B cell (primary cell): Measurements from ENCODE around the gene ATG4A. TPM values are rescaled to one million over a fixed set of nuclear protein-coding genes. Genes with fewer than 3 reads are reported as not detected.

ENCODE experiments used
- ATAC-seq: fragments of 200-7000 bp; cut with Tn5 transposase; one replicate; pipeline ENCODE4 v1.10.0; 2021; ENCODE audit warnings: low read depth, mild to moderate bottlenecking, moderate number of reproducible peaks, moderate library complexity
- CTCF ChIA-PET: fragments of 350-600 bp; sonication (Branson Sonifier 250); formaldehyde crosslinking; loops from one replicate; lab custom pipeline; 2021; ENCODE audit warnings: antibody characterized with exemption, inconsistent platforms; lab: Charles Lee
- POLR2A ChIA-PET: fragments of 350-600 bp; sonication (Branson Sonifier 250); formaldehyde crosslinking; loops from one replicate; lab custom pipeline; 2021; ENCODE audit warnings: antibody characterized with exemption; lab: Charles Lee
- DNase-seq: peaks from one replicate; pipeline ENCODE4 v3.0.0; 2013
- H2AFZ ChIP-seq: 2 replicates; pipeline ENCODE4 v1.6.1; 2012; ENCODE audit warnings: mild to moderate bottlenecking, low read depth, low read length; ENCODE audit not compliant: insufficient read depth, poor library complexity, severe bottlenecking
- H3K27ac ChIP-seq, 2 donors: 1 replicate in 1 of 2; 2 replicates in 1 of 2; pipeline ENCODE4 v1.5.1; 2012 to 2013; ENCODE audit warnings: low read length in 2 of 2, mild to moderate bottlenecking in 2 of 2, moderate library complexity in 1 of 2
- H3K27me3 ChIP-seq, 4 experiments: fragments of 200-600 bp in 1 of 4; sonication (generic) in 1 of 4; replicated peaks in 1 of 4; 1 replicate in 2 of 4; 2 replicates in 2 of 4; pipeline versions ENCODE4 v1.6.1 to v1.7.0; 2013 to 2016; ENCODE audit warnings: low read length in 3 of 4, mild to moderate bottlenecking in 2 of 4, mixed read lengths in 1 of 4, moderate library complexity in 1 of 4; ENCODE audit not compliant: insufficient read depth in 4 of 4, control insufficient read depth in 3 of 4; ENCODE audit errors: control extremely low read depth in 1 of 4
- H3K36me3 ChIP-seq, 2 experiments: replicated peaks in 1 of 2; 1 replicate in 1 of 2; 2 replicates in 1 of 2; pipeline versions ENCODE4 v1.6.1 to v1.7.1; 2013; ENCODE audit warnings: low read length in 1 of 2; ENCODE audit not compliant: insufficient read depth in 2 of 2, control insufficient read depth in 1 of 2; ENCODE audit errors: control extremely low read depth in 1 of 2, extremely low read depth in 1 of 2
- H3K4me1 ChIP-seq, 2 donors: fragments of 200-600 bp in 1 of 2; sonication (generic) in 1 of 2; 1 replicate in 1 of 2; 2 replicates in 1 of 2; pipeline versions ENCODE4 v1.5.1 to v1.6.1; 2013 to 2017; ENCODE audit warnings: low read length in 2 of 2; ENCODE audit not compliant: control insufficient read depth in 2 of 2, insufficient read depth in 2 of 2
- H3K4me2 ChIP-seq: replicated peaks from 2 replicates; pipeline ENCODE3; 2012; ENCODE audit warnings: mild to moderate bottlenecking, low read depth, low read length; ENCODE audit not compliant: poor library complexity, severe bottlenecking
- H3K4me3 ChIP-seq, 5 experiments: fragments of 200-600 bp in 1 of 5; sonication (generic) in 1 of 5; 1 replicate in 3 of 5; 2 replicates in 2 of 5; pipeline versions ENCODE4 v1.5.1 to v1.7.0; 2011 to 2016; ENCODE audit warnings: low read length in 4 of 5, mild to moderate bottlenecking in 4 of 5, low read depth in 2 of 5, control low read depth in 1 of 5, moderate library complexity in 1 of 5; ENCODE audit not compliant: insufficient read depth in 1 of 5; ENCODE audit errors: control extremely low read depth in 1 of 5, extremely low read depth in 1 of 5
- H3K79me2 ChIP-seq: fragments of 200-600 bp; sonication (generic); one replicate; pipeline ENCODE4 v1.6.0; 2016; ENCODE audit warnings: low read length; ENCODE audit not compliant: control insufficient read depth, insufficient read depth
- H3K9ac ChIP-seq: fragments of 200-600 bp; sonication (generic); 2 replicates; pipeline ENCODE4 v1.6.1; 2017; ENCODE audit warnings: mild to moderate bottlenecking, low read length, moderate library complexity
- H3K9me3 ChIP-seq, 3 donors: one replicate each; pipeline versions ENCODE4 v1.6.1 to v1.7.1; 2013; ENCODE audit warnings: low read length in 2 of 3; ENCODE audit not compliant: control insufficient read depth in 2 of 3, insufficient read depth in 1 of 3; ENCODE audit errors: control extremely low read depth in 1 of 3
- H4K20me1 ChIP-seq: 2 replicates; pipeline ENCODE4 v1.6.0; 2012; ENCODE audit warnings: mild to moderate bottlenecking, low read length; ENCODE audit not compliant: insufficient read depth, control insufficient read depth, poor library complexity, severe bottlenecking
- H3K27ac Mint-ChIP-seq: one replicate; pipeline ENCODE4 v1.8.0; 2021; ENCODE audit warnings: mixed read lengths
- H3K27me3 Mint-ChIP-seq: one replicate; pipeline ENCODE4 v1.8.0; 2021; ENCODE audit warnings: mixed read lengths
- H3K4me1 Mint-ChIP-seq: one replicate; pipeline ENCODE4 v1.8.0; 2021; ENCODE audit warnings: mixed read lengths
- H3K4me3 Mint-ChIP-seq: one replicate; pipeline ENCODE4 v1.8.0; 2021; ENCODE audit warnings: mixed read lengths
- H3K9me3 Mint-ChIP-seq: one replicate; pipeline ENCODE4 v1.8.0; 2022; ENCODE audit warnings: mixed read lengths; ENCODE audit not compliant: insufficient read depth
- CTCF ChIP-seq: fragments of 200-600 bp; IDR thresholded peaks from one replicate; pipeline ENCODE4 v1.8.0; 2022; ENCODE audit warnings: antibody characterized with exemption, mild to moderate bottlenecking
- EZH2 ChIP-seq: IDR thresholded peaks from 2 replicates; pipeline ENCODE4 v1.6.1; 2012; ENCODE audit warnings: borderline replicate concordance, low read depth, mild to moderate bottlenecking, moderate library complexity, low read length; ENCODE audit not compliant: insufficient read depth, poor library complexity, severe bottlenecking
- WGBS: methylation state at CpG from one replicate; pipeline ENCODE4 v1.1.5; 2013; ENCODE audit warnings: missing lambda C conversion rate; ENCODE audit not compliant: insufficient coverage; 5-methylcytosine and 5-hydroxymethylcytosine counted together
- intact Hi-C: fragments of 100-400 bp; cut with micrococcal nuclease; formaldehyde crosslinking; loops from one replicate; pipeline ENCODE4 v1.10.0; 2022
- polyA plus RNA-seq: library from polyadenylated mRNA; depleted of rRNA; stranded (reverse); fragments of >200 nt; gene quantifications from 2 replicates; pipeline ENCODE4 v1.2.3, GENCODE V29; 2012
- total RNA-seq, 2 donors: library from RNA; stranded (reverse); fragments of 120-200 nt in 1 of 2; gene quantifications; 1 replicate in 1 of 2; 2 replicates in 1 of 2; pipeline versions ENCODE4 v1.2.3 to v1.2.4, GENCODE V29; 2013 to 2022

The ATG4A gene
- total and polyA plus RNA-seq, 2 donors (not counting 1 experiment from before 2014, with no cell fraction given), result 6.1 to 11.4 TPM

DNA sequence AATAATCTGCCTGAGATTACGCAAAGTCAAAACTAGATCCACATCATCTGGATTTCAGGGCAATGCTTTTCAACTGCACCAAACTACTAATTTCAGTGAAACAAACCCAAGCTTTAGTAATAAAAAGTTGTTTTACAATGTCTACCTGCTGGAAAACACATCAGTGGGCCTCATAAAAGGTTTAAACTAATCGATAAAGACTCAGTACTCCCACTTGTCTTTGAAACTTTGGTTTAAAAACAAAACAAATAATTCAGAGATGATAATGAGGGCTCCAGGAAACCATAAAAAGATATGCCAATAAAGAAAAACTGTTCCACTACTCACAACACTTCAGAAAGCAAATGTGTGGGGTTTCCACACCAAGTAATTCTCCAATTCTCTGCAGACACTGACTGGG, 10.5 kb upstream of the ATG4A start:
- Mint-ChIP-seq H3K27me3 (no peaks in the 10 kb centered on the region), H3K27ac (no peak overlapping the region), H3K9me3 (no peaks in the 10 kb centered on the region), H3K4me1 (no peaks in the 10 kb centered on the region), H3K4me3 (no peak overlapping the region)
- ChIA-PET POLR2A (no interaction called here), CTCF (no interaction called here)
- H3K4me2 ChIP-seq, result no peak overlapping the region
- TF ChIP-seq EZH2 (no peak), CTCF (no peak)
- intact Hi-C loops, result no loop called here
- H2AFZ ChIP-seq, result no peak overlapping the region
- no peak for DNase-seq
- no peaks in the 10 kb centered on the region for H3K4me1 ChIP-seq
- peaks cover 0 to 9% of the 10 kb centered on the region in 2 experiments for H3K36me3 ChIP-seq
- H3K9me3 ChIP-seq, result no peaks in the 10 kb centered on the region
- WGBS, result no CpG with 5 or more reads among the region's 2 CpGs
- H3K4me3 ChIP-seq, result no peak overlapping the region
- no peak for ATAC-seq
- no peaks in the 10 kb centered on the region for H3K79me2 ChIP-seq
- H4K20me1 ChIP-seq, result no peaks in the 10 kb centered on the region
- H3K27ac ChIP-seq, result no peak overlapping the region
- H3K9ac ChIP-seq, result no peak overlapping the region
- H3K27me3 ChIP-seq, result no peaks in the 10 kb centered on the region

DNA sequence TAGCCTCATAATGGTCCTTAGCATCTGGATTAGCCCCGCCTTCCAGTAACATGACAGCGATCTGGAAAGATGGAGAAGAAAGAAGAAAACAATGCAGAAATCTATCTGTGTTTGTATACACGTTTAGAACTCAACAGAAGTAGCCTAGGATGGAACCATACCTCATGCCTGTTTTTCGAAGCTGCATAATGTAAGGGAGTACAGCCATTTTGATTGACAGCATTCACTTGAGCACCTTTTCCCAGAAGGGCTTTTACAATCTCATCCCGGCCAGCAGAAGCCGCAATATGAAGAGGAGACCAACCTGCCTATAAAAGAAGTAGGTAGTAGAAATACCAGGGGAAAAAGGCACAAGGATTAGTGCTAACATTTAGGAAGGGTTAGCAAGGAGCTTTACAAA, 3.8 kb upstream of the ATG4A start:
- Histone ChIP-seq H4K20me1 (no peaks in the 10 kb centered on the region), H3K36me3 (peaks cover 0 to 26% of the 10 kb centered on the region in 2 experiments), H3K27ac (no peak overlapping the region), H3K4me2 (no peak overlapping the region), H3K79me2 (peaks cover 10% of the 10 kb centered on the region), H3K9me3 (no peaks in the 10 kb centered on the region), H3K4me1 (peaks cover 4 to 8% of the 10 kb centered on the region in 2 donors), H3K9ac (no peak overlapping the region), H3K4me3 (no peak overlapping the region), H2AFZ (no peak overlapping the region), H3K27me3 (no peaks in the 10 kb centered on the region)
- ATAC-seq, result no peak
- Mint-ChIP-seq H3K27me3 (no peaks in the 10 kb centered on the region), H3K4me3 (no peak overlapping the region), H3K27ac (no peak overlapping the region), H3K9me3 (no peaks in the 10 kb centered on the region), H3K4me1 (peaks cover 5% of the 10 kb centered on the region)
- no peak for DNase-seq
- POLR2A ChIA-PET, result no interaction called here
- WGBS, result 100% methylated on average over 4 of the region's 6 CpGs
- intact Hi-C loops, result no loop called here
- TF ChIP-seq CTCF (no peak), EZH2 (no peak)
- CTCF ChIA-PET, result no interaction called here
